NB4 (cell line): ENCODE measurements around the gene MDH1.

ENCODE experiments used
- MYC ChIP-seq: IDR thresholded peaks from 2 replicates; pipeline ENCODE4 v1.6.1; 2011; ENCODE audit warnings: low read depth, low read length
- POLR2A ChIP-seq: IDR thresholded peaks from 2 replicates; pipeline ENCODE4 v1.6.1; 2011; ENCODE audit warnings: mild to moderate bottlenecking; ENCODE audit not compliant: insufficient read length; ENCODE audit errors: extremely low read depth
- TF ChIP-seq, protein P1 (sequence below): IDR thresholded peaks from 2 replicates; pipeline ENCODE4 v1.6.1; 2011; ENCODE audit warnings: low read depth, low read length
- TF ChIP-seq, protein P2 (sequence below): IDR thresholded peaks from one replicate; pipeline ENCODE4 v1.5.1; 2012; ENCODE audit warnings: low read depth, low read length

DNA sequence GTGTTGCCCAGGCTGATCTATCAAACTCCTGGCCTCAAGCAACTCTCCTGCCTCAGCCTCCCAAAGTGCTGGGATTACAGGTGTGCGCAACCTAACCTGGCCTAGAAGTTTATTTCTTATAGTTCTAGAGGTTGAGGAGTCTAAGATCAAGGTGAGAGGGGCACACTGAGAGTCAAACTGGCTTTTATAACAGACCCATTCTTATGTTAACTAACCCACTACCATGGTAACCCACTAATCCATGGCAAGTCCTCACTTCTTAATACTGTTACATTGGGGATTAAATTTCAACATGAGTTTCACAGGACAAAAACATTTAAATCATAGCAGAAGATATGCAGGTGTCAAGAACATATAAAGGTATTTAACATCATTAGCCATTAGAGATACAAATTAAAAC, 50.6 kb downstream of the MDH1 start:
- TF ChIP-seq, protein P1, sequence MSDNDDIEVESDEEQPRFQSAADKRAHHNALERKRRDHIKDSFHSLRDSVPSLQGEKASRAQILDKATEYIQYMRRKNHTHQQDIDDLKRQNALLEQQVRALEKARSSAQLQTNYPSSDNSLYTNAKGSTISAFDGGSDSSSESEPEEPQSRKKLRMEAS = no peak
- TF ChIP-seq, protein P2, sequence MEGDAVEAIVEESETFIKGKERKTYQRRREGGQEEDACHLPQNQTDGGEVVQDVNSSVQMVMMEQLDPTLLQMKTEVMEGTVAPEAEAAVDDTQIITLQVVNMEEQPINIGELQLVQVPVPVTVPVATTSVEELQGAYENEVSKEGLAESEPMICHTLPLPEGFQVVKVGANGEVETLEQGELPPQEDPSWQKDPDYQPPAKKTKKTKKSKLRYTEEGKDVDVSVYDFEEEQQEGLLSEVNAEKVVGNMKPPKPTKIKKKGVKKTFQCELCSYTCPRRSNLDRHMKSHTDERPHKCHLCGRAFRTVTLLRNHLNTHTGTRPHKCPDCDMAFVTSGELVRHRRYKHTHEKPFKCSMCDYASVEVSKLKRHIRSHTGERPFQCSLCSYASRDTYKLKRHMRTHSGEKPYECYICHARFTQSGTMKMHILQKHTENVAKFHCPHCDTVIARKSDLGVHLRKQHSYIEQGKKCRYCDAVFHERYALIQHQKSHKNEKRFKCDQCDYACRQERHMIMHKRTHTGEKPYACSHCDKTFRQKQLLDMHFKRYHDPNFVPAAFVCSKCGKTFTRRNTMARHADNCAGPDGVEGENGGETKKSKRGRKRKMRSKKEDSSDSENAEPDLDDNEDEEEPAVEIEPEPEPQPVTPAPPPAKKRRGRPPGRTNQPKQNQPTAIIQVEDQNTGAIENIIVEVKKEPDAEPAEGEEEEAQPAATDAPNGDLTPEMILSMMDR = no peak
- TF ChIP-seq MYC (no peak), POLR2A (no peak)
